GM21515 (cell line): ENCODE measurements around the gene FMN2.
"Not testable (repeated sequence)": the region's sequence is repeated elsewhere in the genome, so short reads cannot be mapped to it uniquely, and the experiment has no call there.

Source experiments
- ATAC-seq: cut with Tn5 transposase; IDR thresholded peaks from one replicate; pipeline ENCODE4 v1.9.1; 2021; ENCODE audit not compliant: unreplicated experiment

Gene FMN2

DNA sequence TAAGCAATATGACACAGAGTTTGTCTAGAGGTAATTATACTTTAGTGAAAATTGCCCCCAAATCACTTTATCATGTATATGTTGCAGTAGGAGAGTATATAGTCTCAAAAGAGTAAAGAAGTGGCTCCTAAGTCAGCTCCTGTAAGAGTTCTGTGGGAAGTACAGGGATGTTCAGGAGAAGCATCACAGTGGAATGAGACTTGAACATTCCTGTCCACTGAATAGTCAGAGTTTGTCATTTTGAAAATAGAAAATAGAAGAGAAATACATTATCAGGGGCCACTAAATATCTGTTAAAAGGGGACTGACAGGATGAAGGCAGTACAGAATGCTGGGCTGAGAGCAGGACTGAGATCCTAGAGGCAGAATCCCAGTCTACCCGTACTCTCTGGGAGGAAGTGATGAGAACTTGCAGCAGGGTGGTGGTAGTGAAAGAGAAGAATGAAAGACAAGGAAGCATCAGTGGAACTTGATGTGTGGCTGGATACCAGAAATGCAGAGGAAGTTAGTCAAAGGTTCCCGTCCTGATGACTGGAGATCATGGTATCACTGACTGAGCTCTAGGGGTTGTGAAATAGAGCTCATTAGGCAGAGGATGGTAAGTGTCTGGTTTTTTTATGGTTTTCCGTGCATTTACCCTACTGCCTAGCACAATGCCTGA lies 153.4 kb downstream of the FMN2 start:
- no peak for ATAC-seq

DNA sequence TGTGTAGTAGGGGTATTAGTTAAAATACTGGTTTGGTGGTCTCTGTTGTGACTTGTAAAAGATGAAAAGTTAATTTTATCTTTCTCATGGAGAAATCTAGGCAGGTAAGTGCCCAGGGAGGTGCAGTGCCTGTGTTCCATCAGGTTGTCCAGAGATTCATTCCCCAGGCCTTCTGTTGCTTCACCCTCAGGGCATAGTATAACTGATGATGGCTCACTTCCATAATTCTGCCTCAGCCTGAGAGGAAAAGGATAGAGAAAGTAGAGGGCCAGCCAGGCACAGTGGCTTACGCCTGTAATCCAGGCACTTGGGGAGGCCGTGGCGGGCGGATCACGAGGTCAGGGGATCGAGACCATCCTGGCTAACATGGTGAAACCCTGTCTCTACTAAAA lies 153.9 kb downstream of the FMN2 start:
- no peak for ATAC-seq

DNA sequence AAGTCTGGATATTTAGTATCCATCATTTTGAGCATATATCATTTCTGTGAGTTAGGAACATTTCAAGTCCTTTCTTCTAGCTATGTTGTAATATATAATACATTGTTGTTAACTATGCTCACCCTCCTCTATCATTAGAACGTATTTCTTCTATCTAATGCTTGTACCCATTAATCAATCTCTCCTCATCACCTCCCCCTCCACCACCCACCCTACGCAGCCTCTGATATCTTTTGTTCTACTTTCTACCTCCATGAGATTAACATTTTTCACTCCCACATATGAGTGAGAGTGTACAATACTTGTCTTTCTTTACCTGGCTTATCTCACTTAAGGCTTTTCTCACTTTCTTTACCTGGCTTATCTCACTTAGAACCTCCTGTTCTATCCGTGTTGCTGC lies 156.2 kb downstream of the FMN2 start:
- no peak for ATAC-seq

- no peak for ATAC-seq
Measured at GRCh38 chr1:240254006-240254405, 162.3 kb downstream of the FMN2 start.

DNA sequence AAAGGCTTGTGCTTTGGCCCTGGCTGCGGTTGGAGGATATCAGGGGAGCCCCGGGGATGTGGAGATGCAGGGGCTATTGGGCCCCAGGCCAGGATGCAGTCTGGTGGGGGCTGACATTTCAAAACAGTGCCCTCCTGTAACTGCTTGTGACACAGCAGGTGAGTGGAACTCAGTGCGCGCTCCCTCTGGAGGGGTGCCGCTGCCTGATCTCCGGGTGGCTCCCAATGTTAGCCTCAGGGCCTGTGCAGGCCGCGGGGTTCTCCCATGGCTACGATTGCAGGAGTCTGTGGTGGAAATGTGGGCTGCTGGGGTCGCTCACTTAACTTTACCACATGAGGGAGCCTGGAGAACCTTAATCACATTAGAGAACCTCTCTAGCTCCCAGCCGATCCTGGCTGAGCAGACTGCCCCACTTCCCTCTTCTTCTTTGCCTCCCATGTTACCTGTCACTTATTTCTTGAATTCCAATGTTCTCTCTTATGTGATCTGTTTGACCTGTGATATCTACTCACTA lies 163.2 kb downstream of the FMN2 start:
- no peak for ATAC-seq

DNA sequence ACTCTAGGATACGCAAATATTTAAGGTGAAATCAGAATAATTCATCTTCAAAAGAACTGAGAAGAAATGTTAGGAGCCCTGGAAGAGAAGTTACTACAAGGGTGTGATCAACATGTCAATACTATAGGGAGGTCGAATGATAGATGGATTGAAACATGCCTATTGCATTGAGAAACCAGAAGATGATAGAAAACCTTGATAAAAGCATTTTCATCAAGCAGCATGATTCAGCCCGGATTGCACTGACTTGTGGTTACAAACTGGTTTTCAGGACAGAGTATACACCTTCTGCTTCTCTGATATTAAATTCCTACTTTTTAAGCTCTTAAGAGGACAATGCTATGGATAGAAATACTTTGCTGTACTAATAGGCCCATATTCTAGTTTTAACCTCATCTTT lies 164.2 kb downstream of the FMN2 start:
- ATAC-seq = no peak

GRCh38 chr1:240256836-240257503 lies 165.3 kb downstream of the FMN2 start:
- no peak for ATAC-seq

GRCh38 chr1:240258910-240259309 lies 167.2 kb downstream of the FMN2 start:
- ATAC-seq = no peak

DNA sequence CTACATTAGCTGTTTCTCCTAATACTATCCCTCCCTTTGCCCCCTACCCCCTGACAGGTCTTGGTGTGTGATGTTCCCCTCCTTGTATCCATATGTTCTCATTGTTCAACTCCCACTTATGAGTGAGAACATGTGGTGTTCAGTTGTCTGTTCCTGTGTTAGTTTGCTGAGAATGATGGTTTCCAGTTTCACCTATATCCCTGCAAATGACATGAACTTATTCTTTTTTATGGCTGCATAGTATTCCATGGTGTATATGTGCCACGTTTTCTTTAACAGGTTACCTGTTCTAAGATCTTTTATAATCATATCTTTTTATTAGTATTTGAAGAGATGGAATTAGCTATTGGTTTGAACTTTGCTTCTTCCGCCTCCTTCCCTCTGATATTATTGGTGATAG lies 172.8 kb downstream of the FMN2 start:
- not testable (repeated sequence) for ATAC-seq

GRCh38 chr1:240271081-240271480 lies 179.4 kb downstream of the FMN2 start:
- ATAC-seq = no peak

DNA sequence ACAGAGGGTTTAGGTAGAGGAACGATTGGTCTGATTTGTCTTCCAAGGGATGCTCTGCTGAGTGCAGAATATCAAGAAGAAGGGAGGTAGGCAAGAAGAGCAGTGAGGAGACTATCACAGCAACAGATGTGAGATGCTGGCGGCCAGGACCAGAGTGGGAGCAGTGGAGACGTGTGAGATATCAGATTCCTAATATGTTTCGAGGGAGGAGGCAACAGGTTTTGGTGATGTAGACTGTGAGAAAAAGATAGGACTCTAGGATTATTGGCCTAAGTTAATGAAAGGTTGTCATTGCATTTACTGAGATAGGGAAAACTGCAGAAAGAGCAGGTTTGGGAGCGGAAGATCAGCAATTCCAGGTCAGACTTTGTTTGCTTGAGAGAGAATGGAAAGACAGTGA lies 182.9 kb downstream of the FMN2 start:
- no peak for ATAC-seq

DNA sequence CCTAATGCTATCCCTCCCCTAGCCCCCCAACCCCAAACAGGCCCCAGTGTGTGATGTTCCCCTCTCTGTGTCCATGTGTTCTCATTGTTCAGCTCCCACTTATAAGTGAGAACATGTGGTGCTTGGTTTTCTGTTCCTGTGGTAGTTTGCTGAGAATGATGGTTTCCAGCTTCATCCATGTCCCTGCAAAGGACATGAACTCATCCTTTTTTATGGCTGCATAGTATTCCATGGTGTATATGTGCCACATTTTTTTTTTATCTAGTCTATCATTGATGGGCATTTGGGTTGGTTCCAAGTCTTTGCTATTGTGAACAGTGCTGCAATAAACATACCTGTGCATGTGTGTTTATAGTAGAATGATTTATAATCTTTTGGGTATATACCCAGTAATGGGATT lies 183.5 kb downstream of the FMN2 start:
- not testable (repeated sequence) for ATAC-seq

GRCh38 chr1:240278082-240278481 lies 186.4 kb downstream of the FMN2 start:
- ATAC-seq = no peak

GRCh38 chr1:240280560-240281322 lies 189.1 kb downstream of the FMN2 start:
- ATAC-seq = no peak

GRCh38 chr1:240282061-240282830 lies 190.6 kb downstream of the FMN2 start:
- ATAC-seq = no peak

- no peak for ATAC-seq
Measured at GRCh38 chr1:240284656-240285414, 193.2 kb downstream of the FMN2 start.

- ATAC-seq = no peak
Measured at GRCh38 chr1:240285540-240285939, 193.9 kb downstream of the FMN2 start.

DNA sequence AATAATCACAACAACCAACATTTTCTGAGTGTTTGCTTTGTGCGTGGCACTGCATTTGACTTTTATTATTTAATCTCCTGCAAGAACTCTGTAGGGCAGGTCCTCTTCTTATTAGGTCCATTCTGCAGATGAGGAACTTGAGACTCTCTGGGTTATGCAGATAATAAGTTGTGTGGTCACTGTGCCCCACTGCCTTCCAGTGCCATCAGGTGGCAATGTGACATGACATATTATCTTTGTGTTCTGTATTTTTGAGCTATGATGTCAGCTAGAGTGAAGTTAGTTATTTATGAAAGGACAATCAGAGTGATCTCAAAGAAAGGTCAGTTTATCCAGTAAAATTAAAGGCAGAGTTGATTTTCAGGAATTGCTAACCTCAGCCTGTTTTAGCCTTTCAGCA lies 196.0 kb downstream of the FMN2 start:
- no peak for ATAC-seq

DNA sequence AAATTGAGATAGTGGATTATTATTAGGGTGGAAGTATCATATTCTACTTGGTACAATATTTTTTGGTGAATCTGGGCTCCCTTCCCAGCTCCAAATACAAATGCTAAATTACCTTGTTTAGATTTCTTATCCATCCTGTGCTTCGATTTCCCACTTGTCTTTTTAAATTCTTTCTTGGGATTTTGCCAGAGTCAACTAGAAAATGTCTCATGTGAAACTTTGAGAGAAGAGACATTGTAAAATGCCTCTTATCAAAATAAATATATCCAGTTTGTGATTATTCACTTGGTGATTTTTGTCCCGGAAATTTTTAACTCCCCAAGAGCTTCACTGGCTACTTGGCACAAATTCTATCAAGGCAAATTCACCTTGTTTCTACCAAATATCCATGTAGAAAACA lies 202.0 kb downstream of the FMN2 start:
- ATAC-seq = no peak

GRCh38 chr1:240294566-240294965 lies 202.9 kb downstream of the FMN2 start:
- no peak for ATAC-seq
